GM19397 (cell line): Measurements from ENCODE around the gene SINHCAF.
"Not testable (repeated sequence)": the region's sequence is repeated elsewhere in the genome, so short reads cannot be mapped to it uniquely, and the experiment has no call there.

Source experiments
- ATAC-seq: cut with Tn5 transposase; IDR thresholded peaks from one replicate; pipeline ENCODE4 v1.9.1; 2021; ENCODE audit warnings: mild to moderate bottlenecking, moderate library complexity; ENCODE audit not compliant: unreplicated experiment

Gene SINHCAF

GRCh38 chr12:31273794-31274193 is 52.2 kb downstream of the SINHCAF start:
- ATAC-seq, result not testable (repeated sequence)

GRCh38 chr12:31272607-31273225 is 53.2 kb downstream of the SINHCAF start:
- no peak for ATAC-seq

GRCh38 chr12:31267966-31268365 is 58.0 kb downstream of the SINHCAF start:
- ATAC-seq, result no peak

GRCh38 chr12:31265722-31266121 is 60.2 kb downstream of the SINHCAF start:
- ATAC-seq, result no peak

GRCh38 chr12:31263661-31264060 is 62.3 kb downstream of the SINHCAF start:
- ATAC-seq, result no peak

- ATAC-seq, result no peak
Observed at GRCh38 chr12:31261744-31262143, 64.2 kb downstream of the SINHCAF start.

- ATAC-seq, result no peak
Observed at GRCh38 chr12:31260840-31261239, 65.1 kb downstream of the SINHCAF start.

GRCh38 chr12:31259136-31259886 is 66.6 kb downstream of the SINHCAF start:
- no peak for ATAC-seq

GRCh38 chr12:31257784-31258183 is 68.2 kb downstream of the SINHCAF start:
- ATAC-seq, result no peak

- not testable (repeated sequence) for ATAC-seq
Observed at GRCh38 chr12:31251707-31252611, 74.0 kb downstream of the SINHCAF start.

- ATAC-seq, result no peak
Observed at GRCh38 chr12:31250179-31250578, 75.8 kb downstream of the SINHCAF start.

GRCh38 chr12:31249356-31249755 is 76.6 kb downstream of the SINHCAF start:
- ATAC-seq, result no peak

GRCh38 chr12:31248815-31249214 is 77.1 kb downstream of the SINHCAF start:
- ATAC-seq, result no peak

GRCh38 chr12:31248337-31248736 is 77.6 kb downstream of the SINHCAF start:
- ATAC-seq, result no peak

GRCh38 chr12:31246470-31246850 is 79.5 kb downstream of the SINHCAF start:
- ATAC-seq, result no peak

GRCh38 chr12:31245822-31246469 is 80.0 kb downstream of the SINHCAF start:
- no peak for ATAC-seq

GRCh38 chr12:31242418-31242817 is 83.5 kb downstream of the SINHCAF start:
- not testable (repeated sequence) for ATAC-seq

GRCh38 chr12:31238764-31239387 is 87.1 kb downstream of the SINHCAF start:
- peak; percentile 88 for ATAC-seq

- ATAC-seq, result not testable (repeated sequence)
Observed at GRCh38 chr12:31238333-31238732, 87.6 kb downstream of the SINHCAF start.

- no peak for ATAC-seq
Observed at GRCh38 chr12:31236998-31237637, 88.8 kb downstream of the SINHCAF start.
